MM.1S (cell line): ENCODE results near the gene SYNE3.

Experiments used
- DNase-seq: peaks from one replicate; pipeline ENCODE4 v3.0.0-alpha.2; 2015
- H2AFZ ChIP-seq: fragments of 300-600 bp; sonication (generic); 2 replicates; pipeline ENCODE4 v1.6.0; 2016; ENCODE audit warnings: antibody characterized with exemption, low read length
- H3F3A ChIP-seq: fragments of 300-600 bp; sonication (generic); 2 replicates; pipeline ENCODE4 v1.6.1; 2016; ENCODE audit warnings: mild to moderate bottlenecking, antibody characterized with exemption, low read length, moderate library complexity, mixed read lengths; ENCODE audit not compliant: insufficient read depth
- H3K27ac ChIP-seq: fragments of 300-600 bp; sonication (generic); 2 replicates; pipeline ENCODE4 v1.5.1; 2016; ENCODE audit warnings: mild to moderate bottlenecking, low read length
- H3K27me3 ChIP-seq: fragments of 300-600 bp; sonication (generic); replicated peaks from 2 replicates; pipeline ENCODE4 v1.6.0; 2016; ENCODE audit warnings: low read length; ENCODE audit not compliant: insufficient read depth
- H3K36me3 ChIP-seq: fragments of 300-600 bp; sonication (generic); replicated peaks from 2 replicates; pipeline ENCODE4 v1.6.1; 2016; ENCODE audit warnings: mild to moderate bottlenecking, low read length, mixed read lengths; ENCODE audit not compliant: insufficient read depth
- H3K4me1 ChIP-seq: fragments of 300-600 bp; sonication (generic); 2 replicates; pipeline ENCODE4 v1.6.1; 2016; ENCODE audit warnings: low read length, mixed read lengths
- H3K4me2 ChIP-seq: fragments of 300-600 bp; sonication (generic); 2 replicates; pipeline ENCODE4 v1.6.0; 2016; ENCODE audit warnings: low read depth, low read length
- H3K4me3 ChIP-seq: fragments of 300-600 bp; sonication (generic); 2 replicates; pipeline ENCODE4 v1.5.1; 2016; ENCODE audit warnings: low read length, mixed read lengths
- H3K79me2 ChIP-seq: fragments of 300-600 bp; sonication (generic); 2 replicates; pipeline ENCODE4 v1.6.1; 2016; ENCODE audit warnings: mixed run types, low read length, mixed read lengths
- H3K9ac ChIP-seq: fragments of 300-600 bp; sonication (generic); 2 replicates; pipeline ENCODE4 v1.6.1; 2016; ENCODE audit warnings: low read length, mixed read lengths
- H3K9me2 ChIP-seq: fragments of 300-600 bp; sonication (generic); replicated peaks from 2 replicates; pipeline ENCODE4 v1.6.1; 2016; ENCODE audit warnings: mild to moderate bottlenecking, low read length, mixed read lengths; ENCODE audit not compliant: insufficient read depth
- H3K9me3 ChIP-seq: fragments of 300-600 bp; sonication (generic); replicated peaks from 2 replicates; pipeline ENCODE4 v1.6.1; 2016; ENCODE audit warnings: mild to moderate bottlenecking, low read length, mixed read lengths; ENCODE audit not compliant: insufficient read depth
- H4K20me1 ChIP-seq: fragments of 300-600 bp; sonication (generic); 2 replicates; pipeline ENCODE4 v1.6.1; 2016; ENCODE audit warnings: mild to moderate bottlenecking, low read length, moderate library complexity, mixed read lengths; ENCODE audit not compliant: insufficient read depth
- CTCF ChIP-seq: fragments of 300-600 bp; sonication (generic); IDR thresholded peaks from 2 replicates; pipeline ENCODE4 v1.5.1; 2016; ENCODE audit warnings: antibody characterized with exemption, low read length, mixed read lengths
- EZH2 ChIP-seq: fragments of 300-600 bp; sonication (generic); optimal IDR thresholded peaks from 2 replicates; pipeline ENCODE3; 2017; ENCODE audit warnings: low read depth, mild to moderate bottlenecking, antibody characterized with exemption, low read length, mixed read lengths
- EZH2phosphoT487 ChIP-seq: fragments of 300-600 bp; sonication (generic); IDR thresholded peaks from 2 replicates; pipeline ENCODE4 v1.6.1; 2018; ENCODE audit warnings: antibody characterized with exemption, low read length

SYNE3 gene

GRCh38 chr14:95515596-95516552, 576 bp downstream of the SYNE3 start:
- H3K9ac ChIP-seq: peak overlapping the region; percentile 83
- no peaks in the 10 kb centered on the region for H3K27me3 ChIP-seq
- H3K4me3 ChIP-seq: peak overlapping the region; percentile 72
- H3K36me3 ChIP-seq: no peaks in the 10 kb centered on the region
- no peaks in the 10 kb centered on the region for H4K20me1 ChIP-seq
- H3F3A ChIP-seq: peaks cover 44% of the 10 kb centered on the region
- no peaks in the 10 kb centered on the region for H3K9me3 ChIP-seq
- H3K79me2 ChIP-seq: peaks cover 45% of the 10 kb centered on the region
- H3K4me1 ChIP-seq: peaks cover 46% of the 10 kb centered on the region
- DNase-seq: peak; percentile 88
- peak overlapping the region; percentile 88 for H3K27ac ChIP-seq
- no peaks in the 10 kb centered on the region for H3K9me2 ChIP-seq
- no peak for TF ChIP-seq EZH2phosphoT487
- peak; percentile 36 for TF ChIP-seq CTCF
- H2AFZ ChIP-seq: no peak overlapping the region
- H3K4me2 ChIP-seq: peak overlapping the region; percentile 94

GRCh38 chr14:95515080-95515489, 1.4 kb downstream of the SYNE3 start:
- Histone ChIP-seq H3K79me2 (peaks cover 52% of the 10 kb centered on the region), H3K4me2 (peak overlapping the region; percentile 94), H3K9me2 (no peaks in the 10 kb centered on the region), H3F3A (peaks cover 46% of the 10 kb centered on the region), H3K9ac (peak overlapping the region; percentile 83), H3K27me3 (no peaks in the 10 kb centered on the region), H3K27ac (peak overlapping the region; percentile 88), H3K4me3 (peak overlapping the region; percentile 72), H3K4me1 (peaks cover 49% of the 10 kb centered on the region), H3K36me3 (no peaks in the 10 kb centered on the region), H4K20me1 (no peaks in the 10 kb centered on the region), H2AFZ (no peak overlapping the region), H3K9me3 (no peaks in the 10 kb centered on the region)
- no peak for TF ChIP-seq EZH2
- no peak for TF ChIP-seq EZH2phosphoT487
- TF ChIP-seq CTCF: no peak
- DNase-seq: peak; percentile 52

GRCh38 chr14:95514131-95515079, 2.0 kb downstream of the SYNE3 start:
- peak overlapping the region; percentile 94 for H3K4me2 ChIP-seq
- peak overlapping the region; percentile 72 for H3K4me3 ChIP-seq
- no peak overlapping the region for H2AFZ ChIP-seq
- H3K9me3 ChIP-seq: no peaks in the 10 kb centered on the region
- no peaks in the 10 kb centered on the region for H3K9me2 ChIP-seq
- peaks cover 58% of the 10 kb centered on the region for H3K79me2 ChIP-seq
- peak; percentile 45 for DNase-seq
- no peaks in the 10 kb centered on the region for H4K20me1 ChIP-seq
- peak overlapping the region; percentile 88 for H3K27ac ChIP-seq
- TF ChIP-seq CTCF (no peak), EZH2 (no peak), EZH2phosphoT487 (no peak)
- no peaks in the 10 kb centered on the region for H3K27me3 ChIP-seq
- H3K36me3 ChIP-seq: no peaks in the 10 kb centered on the region
- H3K9ac ChIP-seq: peak overlapping the region; percentile 83
- H3F3A ChIP-seq: peaks cover 48% of the 10 kb centered on the region
- H3K4me1 ChIP-seq: peaks cover 49% of the 10 kb centered on the region
